HG03139 (cell line): ENCODE results near the gene OTUD5.

Experiments used
- ATAC-seq: cut with Tn5 transposase; IDR thresholded peaks from one replicate; pipeline ENCODE4 v1.9.1; 2021; ENCODE audit not compliant: unreplicated experiment

Gene OTUD5

GRCh38 chrX:48972220-48973164 is 15.1 kb upstream of the OTUD5 start:
- ATAC-seq: no peak

DNA sequence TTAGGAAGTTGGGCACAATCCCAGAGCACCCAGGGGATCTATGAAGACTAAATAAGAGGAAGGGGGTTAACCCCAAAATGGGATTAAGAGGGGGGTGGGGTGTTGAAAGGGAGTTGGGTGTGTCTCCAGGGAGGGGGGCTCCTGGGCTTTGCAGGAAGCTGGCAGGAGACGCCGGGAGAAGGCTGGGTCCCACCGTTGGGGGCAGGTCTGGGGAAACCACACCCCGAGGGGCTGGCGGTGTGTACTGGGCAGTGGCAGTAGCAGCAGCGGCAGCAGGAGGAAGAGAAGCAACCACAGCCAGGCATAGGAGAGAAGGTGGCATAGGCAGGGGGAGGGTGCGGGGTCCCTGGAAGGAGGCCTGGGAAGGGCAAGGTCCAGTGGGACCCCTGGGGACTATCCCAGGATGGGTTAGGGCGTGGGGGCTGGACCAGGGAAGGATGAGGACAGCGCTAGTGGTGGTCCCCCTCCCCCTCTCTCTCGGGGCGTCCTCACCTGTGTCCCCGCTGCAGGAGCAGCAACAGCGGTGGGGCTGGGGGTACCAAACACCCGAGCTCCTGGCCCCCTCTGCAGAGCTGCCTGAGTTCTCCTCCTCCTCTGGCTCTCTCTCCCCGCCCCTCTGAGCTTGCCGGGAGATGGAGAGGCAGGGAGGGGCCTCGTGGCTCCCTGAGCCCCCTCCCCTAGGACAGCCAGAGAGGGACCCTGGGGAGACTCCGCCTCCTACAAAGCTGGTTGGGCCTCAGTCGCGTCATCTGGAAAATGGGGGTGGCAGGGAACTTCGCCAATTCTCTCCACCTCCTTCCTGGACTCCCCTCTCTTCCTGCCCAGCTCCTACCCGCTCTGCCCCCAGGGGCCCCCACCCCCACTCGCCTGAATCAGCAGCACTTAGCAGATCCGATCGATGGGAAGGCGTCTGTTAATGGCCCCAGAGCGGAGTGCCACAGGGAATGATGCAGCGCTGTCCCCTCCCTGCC is 14.1 kb upstream of the OTUD5 start, which contains the start of gene KCND1:
KCND1 (minus strand) TSS at position 596 of the 971 bp plus-strand sequence. CDS start 1,573 bp downstream, outside the sequence.
- no peak for ATAC-seq

GRCh38 chrX:48969471-48969870 is 12.1 kb upstream of the OTUD5 start:
- ATAC-seq: no peak

GRCh38 chrX:48968377-48968776 is 11.0 kb upstream of the OTUD5 start:
- ATAC-seq: no peak

DNA sequence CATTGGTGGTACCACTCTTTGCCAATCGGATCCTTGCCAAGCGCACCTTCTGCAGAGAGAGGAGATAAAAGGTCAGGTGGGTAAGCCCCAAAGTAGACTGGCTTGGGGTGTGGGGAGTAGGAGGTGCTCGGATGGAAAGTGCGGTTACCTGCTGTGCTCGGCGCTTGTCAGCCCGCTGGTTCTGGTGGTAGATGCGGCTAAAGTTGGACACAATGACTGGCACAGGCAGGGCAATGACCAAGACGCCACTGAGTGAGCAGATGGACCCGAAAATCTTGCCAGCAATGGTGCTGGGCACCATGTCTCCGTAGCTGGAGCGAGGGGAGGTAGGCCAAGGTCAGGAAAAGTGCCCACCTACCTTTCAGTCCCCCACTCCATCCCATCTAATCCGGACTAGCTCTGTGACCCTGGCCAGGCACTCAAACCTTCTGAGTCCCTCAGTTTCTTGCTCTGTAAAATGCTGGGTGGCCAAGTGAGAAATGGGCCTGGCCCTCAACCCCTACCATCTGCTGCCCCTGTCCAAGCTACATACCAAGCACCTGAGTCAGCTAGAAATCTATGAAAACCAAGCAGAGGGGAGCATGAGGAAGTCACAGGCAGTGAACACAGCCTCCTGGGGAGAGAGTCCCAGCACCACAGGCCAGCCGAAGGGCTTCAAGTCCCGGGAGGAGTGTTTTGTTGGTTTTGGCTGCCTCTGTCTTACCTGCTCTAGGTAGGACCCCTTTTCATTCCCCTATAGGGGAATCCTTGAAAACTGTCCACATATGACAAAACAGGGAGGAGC is 9.6 kb upstream of the OTUD5 start:
- no peak for ATAC-seq

- no peak for ATAC-seq
Measured at GRCh38 chrX:48965959-48966358, 8.6 kb upstream of the OTUD5 start.

- no peak for ATAC-seq
Measured at GRCh38 chrX:48961585-48962091, 4.2 kb upstream of the OTUD5 start.

DNA sequence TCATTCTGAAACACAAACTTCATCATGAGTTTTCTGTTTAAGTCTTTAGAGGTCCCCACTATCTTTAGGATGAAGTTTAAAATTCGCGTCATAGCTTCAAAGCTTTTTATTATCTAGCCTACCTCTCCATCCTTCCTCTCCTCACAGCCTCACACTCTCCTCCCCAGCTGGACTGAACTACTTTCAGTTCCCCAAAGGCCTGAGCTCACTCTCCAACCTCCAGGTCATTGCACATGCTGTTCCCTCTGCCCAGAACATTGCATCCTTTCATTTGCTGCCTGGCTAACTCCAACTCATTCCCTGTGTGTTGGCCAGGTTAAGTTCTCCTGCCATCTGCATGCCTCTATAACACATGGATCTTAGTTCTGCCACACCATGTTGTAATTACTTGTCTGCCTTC is 2.9 kb upstream of the OTUD5 start:
- ATAC-seq: no peak

GRCh38 chrX:48958635-48959094 is 1.3 kb upstream of the OTUD5 start:
- ATAC-seq: no peak

GRCh38 chrX:48957827-48958634 is 624 bp upstream of the OTUD5 start:
- peak; percentile 76 for ATAC-seq

- no peak for ATAC-seq
Measured at GRCh38 chrX:48956728-48957414, 536 bp downstream of the OTUD5 start.

GRCh38 chrX:48948589-48948988 is 8.8 kb downstream of the OTUD5 start:
- no peak for ATAC-seq

- ATAC-seq: no peak
Measured at GRCh38 chrX:48945517-48946348, 11.7 kb downstream of the OTUD5 start.

- ATAC-seq: no peak
Measured at GRCh38 chrX:48942895-48943294, 14.5 kb downstream of the OTUD5 start.

- no peak for ATAC-seq
Measured at GRCh38 chrX:48940404-48940955, 16.9 kb downstream of the OTUD5 start.

DNA sequence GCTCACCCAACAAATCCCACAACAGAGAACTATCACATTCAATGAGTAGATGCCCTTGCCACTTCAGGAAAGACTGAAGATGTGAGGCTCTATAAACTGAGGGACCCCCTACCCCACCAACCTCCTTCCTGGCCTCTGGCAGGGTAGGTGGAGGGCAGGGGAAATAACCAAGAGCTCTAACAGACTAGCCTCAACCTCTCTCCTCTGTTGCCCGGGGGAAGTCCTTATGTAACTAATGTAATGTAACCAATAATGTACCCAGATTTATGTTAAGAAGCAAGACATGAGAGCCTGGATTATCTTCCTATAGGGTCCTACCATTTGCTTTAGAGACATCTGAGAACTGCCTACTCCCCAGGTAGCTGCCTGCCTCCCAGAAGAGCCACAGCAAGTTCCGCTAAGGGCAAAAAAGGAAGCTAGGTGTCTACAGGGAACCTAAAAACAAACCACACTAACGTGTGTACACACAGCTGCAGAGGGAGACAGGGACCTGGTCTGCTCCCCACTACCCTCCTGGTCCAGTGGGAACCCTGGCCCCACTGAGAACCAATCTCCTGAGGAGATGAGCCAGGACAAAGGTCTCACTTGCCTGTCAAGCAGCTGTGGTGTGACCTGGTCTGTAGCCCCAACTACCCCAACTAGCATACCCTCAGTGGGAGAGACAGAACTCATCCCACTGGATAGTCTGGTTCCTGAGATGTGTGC is 17.7 kb downstream of the OTUD5 start:
- ATAC-seq: no peak
